ENCODE measurements around the gene LHB. TPM values are rescaled to one million over a fixed set of nuclear protein-coding genes. Genes with fewer than 3 reads are reported as not detected.
A peak's percentile ranks its signal among the peaks of the same experiment; 100 is the strongest.

Gene LHB
- total RNA-seq, 3 donors from 2014 or later: not detected

- H3K27me3 ChIP-seq: no peaks in the 10 kb centered on the region
- no peak overlapping the region for H3K4me3 ChIP-seq
- no peak for TF ChIP-seq CTCF (IDR thresholded peaks at IDR 0.05)
- no peak for TF ChIP-seq POLR2AphosphoS5 (IDR thresholded peaks at IDR 0.05)
- no peak for TF ChIP-seq POLR2A (IDR thresholded peaks at IDR 0.05)
- DNase-seq (ENCODE audit: low spot score in 2 of 2): no peak
- H3K36me3 ChIP-seq: peaks cover 7% of the 10 kb centered on the region
- intact Hi-C loops (cut with DNase I; ENCODE audit: low total_unique reads): no loop called here
- no peak overlapping the region for H3K27ac ChIP-seq
- H3K4me1 ChIP-seq: no peaks in the 10 kb centered on the region
- H3K9me3 ChIP-seq: no peaks in the 10 kb centered on the region
These were observed 7.1 kb downstream of the LHB start for GRCh38 chr19:49009828-49010227.

- no peak for TF ChIP-seq POLR2A (IDR thresholded peaks at IDR 0.05)
- no peak for TF ChIP-seq CTCF (IDR thresholded peaks at IDR 0.05)
- TF ChIP-seq POLR2AphosphoS5 (IDR thresholded peaks at IDR 0.05): no peak
- Histone ChIP-seq H3K4me1 (no peaks in the 10 kb centered on the region), H3K4me3 (no peak overlapping the region), H3K27me3 (no peaks in the 10 kb centered on the region), H3K36me3 (peaks cover 5% of the 10 kb centered on the region), H3K27ac (no peak overlapping the region), H3K9me3 (no peaks in the 10 kb centered on the region)
- no peak for DNase-seq (ENCODE audit: low spot score in 2 of 2)
- intact Hi-C loops (cut with DNase I; ENCODE audit: low total_unique reads): no loop called here
These were observed 10.0 kb downstream of the LHB start for GRCh38 chr19:49006905-49007304.

- Histone ChIP-seq H3K4me3 (no peak overlapping the region), H3K36me3 (peaks cover 5% of the 10 kb centered on the region)
These were observed 11.8 kb downstream of the LHB start for GRCh38 chr19:49004964-49005614.

GRCh38 chr19:49004133-49004532, 12.8 kb downstream of the LHB start:
- Histone ChIP-seq H3K9me3 (no peaks in the 10 kb centered on the region), H3K27ac (no peak overlapping the region), H3K4me3 (no peak overlapping the region), H3K36me3 (peaks cover 5% of the 10 kb centered on the region), H3K4me1 (no peaks in the 10 kb centered on the region), H3K27me3 (no peaks in the 10 kb centered on the region)
- intact Hi-C loops (cut with DNase I; ENCODE audit: low total_unique reads): no loop called here
- TF ChIP-seq POLR2A (IDR thresholded peaks at IDR 0.05) (no peak), CTCF (IDR thresholded peaks at IDR 0.05) (no peak)
- DNase-seq (ENCODE audit: low spot score in 2 of 2): no peak

More at GRCh38 chr19:49004964-49005614, 11.8 kb downstream of the LHB start:
- no peak for DNase-seq (ENCODE audit: low spot score in 2 of 2)
- H3K4me1 ChIP-seq: no peaks in the 10 kb centered on the region
- H3K9me3 ChIP-seq: no peaks in the 10 kb centered on the region
- intact Hi-C loops (cut with DNase I; ENCODE audit: low total_unique reads): no loop called here
- H3K27ac ChIP-seq: no peak overlapping the region
- no peaks in the 10 kb centered on the region for H3K27me3 ChIP-seq
- TF ChIP-seq POLR2AphosphoS5 (IDR thresholded peaks at IDR 0.05) (no peak), POLR2A (IDR thresholded peaks at IDR 0.05) (no peak)

- H3K27ac ChIP-seq: no peak overlapping the region
These were observed 17.2 kb downstream of the LHB start for GRCh38 chr19:48999481-49000325.

More at GRCh38 chr19:48999481-49000325, 17.2 kb downstream of the LHB start:
- Histone ChIP-seq H3K27me3 (no peaks in the 10 kb centered on the region), H3K4me3 (no peak overlapping the region), H3K9me3 (no peaks in the 10 kb centered on the region), H3K4me1 (no peaks in the 10 kb centered on the region), H3K36me3 (no peaks in the 10 kb centered on the region)
- TF ChIP-seq CTCF (IDR thresholded peaks at IDR 0.05) (peak in 1 of 3 donors; percentile 29), POLR2A (IDR thresholded peaks at IDR 0.05) (no peak)
- intact Hi-C loops (cut with DNase I; ENCODE audit: low total_unique reads): no loop called here
- DNase-seq (ENCODE audit: low spot score in 2 of 2): no peak

Measured in breast epithelium (tissue), 4 donors.